Activated T-cell treated with anti-CD3 and anti-CD28 coated beads, Interleukin-2, amount 50 U/mL, for 72 hours (primary cell): ENCODE data around the gene ASTN2. TPM values are rescaled to one million over a fixed set of nuclear protein-coding genes. Genes with fewer than 3 reads are reported as not detected.

Source experiments
- ATAC-seq, 2 donors: fragments of 150-1000 bp; cut with Tn5 transposase; replicated peaks in 1 of 2; 2 replicates each; pipeline ENCODE4 v1.10.0; 2021; ENCODE audit warnings: moderate library complexity in 2 of 2, mild to moderate bottlenecking in 1 of 2
- DNase-seq, 2 donors: peaks; one replicate each; pipeline ENCODE4 v3.0.0; 2021 to 2022; ENCODE audit warnings: mixed read lengths in 1 of 2
- H3K27ac Mint-ChIP-seq: one replicate; pipeline ENCODE4 v1.8.0; 2022; ENCODE audit warnings: mild to moderate bottlenecking, moderate library complexity, mixed read lengths
- H3K27me3 Mint-ChIP-seq: one replicate; pipeline ENCODE4 v1.8.0; 2022; ENCODE audit warnings: low read depth, mixed read lengths
- H3K36me3 Mint-ChIP-seq, 2 donors: one replicate each; pipeline ENCODE4 v1.8.0; 2022; ENCODE audit warnings: mixed read lengths in 2 of 2, mild to moderate bottlenecking in 1 of 2; ENCODE audit not compliant: insufficient read depth in 2 of 2
- H3K4me1 Mint-ChIP-seq: one replicate; pipeline ENCODE4 v1.8.0; 2022; ENCODE audit warnings: low read depth, mixed read lengths
- H3K4me3 Mint-ChIP-seq, 2 donors: one replicate each; pipeline ENCODE4 v1.8.0; 2022; ENCODE audit warnings: mild to moderate bottlenecking in 2 of 2, mixed read lengths in 2 of 2, moderate library complexity in 2 of 2
- H3K9me3 Mint-ChIP-seq, 2 donors: one replicate each; pipeline ENCODE4 v1.8.0; 2022; ENCODE audit warnings: mixed read lengths in 2 of 2
- total RNA-seq, 2 donors: library from RNA; stranded (reverse); gene quantifications; one replicate each; pipeline ENCODE4 v1.2.3, GENCODE V29; 2022

ASTN2 gene
- total RNA-seq, 2 donors from 2014 or later: 4.2 to 5.6 TPM

DNA sequence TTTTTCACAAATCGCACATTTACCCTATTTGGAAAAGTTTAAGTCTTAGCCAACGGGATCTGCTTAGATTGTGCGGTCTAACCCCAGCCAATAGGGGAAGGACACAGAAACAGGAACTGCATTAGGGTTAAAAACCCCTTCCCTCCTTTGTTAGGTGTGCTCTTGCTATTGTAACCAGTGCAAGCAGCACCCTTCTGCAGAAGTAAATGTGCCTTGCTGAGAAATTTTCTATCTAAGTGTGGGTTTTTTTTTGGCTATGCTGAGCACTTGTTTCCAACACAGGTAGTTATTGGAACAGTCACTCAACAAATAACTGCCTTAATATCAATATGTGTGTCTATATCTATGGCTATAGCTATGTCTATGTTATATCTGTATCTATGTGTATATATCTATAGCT, 537.8 kb downstream of the ASTN2 start:
- Mint-ChIP-seq H3K9me3 (peaks cover 7 to 10% of the 10 kb centered on the region in 2 donors), H3K4me1 (no peaks in the 10 kb centered on the region), H3K4me3 (no peak overlapping the region), H3K27me3 (no peaks in the 10 kb centered on the region), H3K27ac (no peak overlapping the region), H3K36me3 (peaks cover 6 to 7% of the 10 kb centered on the region in 2 donors)
- ATAC-seq (no peak), DNase-seq (no peak)

DNA sequence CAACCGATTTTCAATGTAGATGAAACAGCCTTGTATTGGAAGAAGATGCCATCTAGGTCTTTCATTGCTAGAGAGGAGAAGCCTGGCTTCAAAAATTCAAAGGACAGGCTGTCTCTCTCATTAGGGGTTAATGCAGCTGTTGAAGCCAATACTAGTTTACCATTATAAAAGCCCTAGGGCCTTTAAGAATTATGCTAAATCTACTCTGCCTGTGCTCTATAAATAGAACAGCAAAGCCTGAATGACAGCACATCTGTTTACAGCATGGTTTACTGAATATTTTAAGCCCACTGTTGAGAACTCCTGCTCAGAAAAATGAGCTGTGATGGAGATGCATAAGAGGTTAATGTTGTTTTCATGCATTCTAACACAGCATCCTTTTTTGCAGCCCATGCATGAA, 539.3 kb downstream of the ASTN2 start:
- Mint-ChIP-seq H3K9me3 (peaks cover 7 to 10% of the 10 kb centered on the region in 2 donors), H3K27me3 (no peaks in the 10 kb centered on the region), H3K36me3 (peaks cover 6 to 7% of the 10 kb centered on the region in 2 donors), H3K4me1 (no peaks in the 10 kb centered on the region), H3K27ac (no peak overlapping the region), H3K4me3 (no peak overlapping the region)
- DNase-seq: no peak
- ATAC-seq: no peak

DNA sequence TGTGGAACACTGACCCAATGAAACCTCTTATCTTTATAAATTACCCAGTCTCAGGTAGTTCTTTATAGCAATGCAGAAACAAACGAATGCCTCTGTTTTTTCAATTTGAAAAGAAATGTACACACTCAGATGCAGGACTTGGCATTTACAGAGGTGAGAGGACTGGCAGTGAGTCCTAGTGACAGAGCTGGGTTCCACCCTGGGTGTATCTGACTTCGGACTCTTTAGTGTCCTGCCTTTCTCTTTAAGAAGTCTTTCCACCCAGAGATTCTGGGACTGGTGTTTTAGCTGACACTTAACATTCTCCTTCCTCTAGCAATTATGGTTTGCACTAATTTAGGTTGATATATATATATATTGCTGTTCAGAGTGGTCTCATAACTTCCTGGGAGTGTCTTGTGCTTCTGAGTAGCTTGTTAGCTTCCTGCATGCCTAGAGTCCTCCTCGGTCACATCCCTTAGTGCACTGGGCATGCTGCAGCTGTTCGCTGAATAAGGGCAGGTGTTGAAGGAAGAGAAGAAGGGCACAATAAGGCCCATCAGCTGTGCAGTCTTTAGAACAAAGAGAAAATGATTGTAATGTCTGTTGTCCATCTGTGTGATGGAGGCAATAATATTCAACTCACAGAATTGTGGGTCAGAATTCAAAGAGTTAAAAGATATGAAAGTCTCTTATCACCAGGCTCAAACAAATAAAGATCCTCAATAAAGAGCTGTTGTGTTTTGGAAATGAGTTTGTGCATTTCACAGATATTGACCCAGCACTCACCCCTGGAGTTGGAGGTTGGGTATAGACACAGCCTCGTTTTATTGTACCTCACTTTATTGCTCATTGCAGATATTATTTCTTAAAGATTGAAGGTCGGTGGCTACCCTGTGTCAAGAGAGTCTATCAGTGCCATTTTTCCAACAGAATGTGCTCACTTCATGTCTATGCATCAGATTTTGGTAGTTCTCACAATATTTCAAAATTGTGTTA, 540.6 kb downstream of the ASTN2 start:
- peaks cover 7 to 10% of the 10 kb centered on the region in 2 donors for H3K9me3 Mint-ChIP-seq
- peaks cover 6 to 7% of the 10 kb centered on the region in 2 donors for H3K36me3 Mint-ChIP-seq
- no peak overlapping the region for H3K27ac Mint-ChIP-seq
- DNase-seq (no peak), ATAC-seq (no peak)
- H3K27me3 Mint-ChIP-seq: no peaks in the 10 kb centered on the region
- H3K4me3 Mint-ChIP-seq: no peak overlapping the region
- no peaks in the 10 kb centered on the region for H3K4me1 Mint-ChIP-seq

DNA sequence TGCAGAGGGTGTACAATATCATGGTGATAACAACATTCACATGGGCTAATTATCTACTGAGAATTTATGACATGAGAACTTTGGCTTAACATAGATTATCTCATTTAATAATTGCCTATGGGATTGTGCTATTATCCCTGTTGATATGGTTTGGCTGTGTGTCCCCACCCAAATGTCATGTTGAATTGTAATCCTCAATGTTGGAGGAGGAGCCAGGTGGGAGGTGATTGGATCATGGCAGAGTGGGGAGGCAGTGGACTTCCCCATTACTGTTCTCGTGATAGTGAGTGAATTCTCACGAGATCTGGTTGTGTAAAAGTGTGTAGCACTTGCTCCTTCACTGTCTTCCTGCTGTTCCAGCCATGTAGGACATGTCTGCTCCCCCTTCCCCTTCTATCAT, 541.4 kb downstream of the ASTN2 start:
- H3K4me3 Mint-ChIP-seq: no peak overlapping the region
- peaks cover 7 to 10% of the 10 kb centered on the region in 2 donors for H3K9me3 Mint-ChIP-seq
- H3K4me1 Mint-ChIP-seq: no peaks in the 10 kb centered on the region
- no peaks in the 10 kb centered on the region for H3K27me3 Mint-ChIP-seq
- H3K36me3 Mint-ChIP-seq: peaks cover 6 to 7% of the 10 kb centered on the region in 2 donors
- H3K27ac Mint-ChIP-seq: no peak overlapping the region
- DNase-seq (no peak), ATAC-seq (no peak)

DNA sequence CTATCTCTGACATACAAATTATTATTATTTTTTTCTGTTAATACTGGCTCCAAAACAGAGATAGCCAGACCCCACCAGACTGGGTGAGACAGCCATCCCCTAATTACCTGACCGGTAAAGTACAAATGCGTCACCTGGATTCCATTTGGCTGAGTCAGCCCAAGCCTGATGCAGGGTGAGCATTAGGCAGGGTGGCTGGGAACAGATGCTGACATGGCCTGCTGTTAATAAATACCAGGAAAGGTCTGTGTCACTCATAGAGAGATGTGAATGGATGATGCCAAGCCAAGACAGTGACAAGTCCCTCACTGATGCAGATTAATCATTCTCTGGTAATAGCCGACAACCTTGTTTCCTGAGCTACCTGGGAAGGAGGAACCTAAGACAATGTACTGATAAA, 544.3 kb downstream of the ASTN2 start:
- ATAC-seq (no peak), DNase-seq (no peak)
- Mint-ChIP-seq H3K27me3 (no peaks in the 10 kb centered on the region), H3K36me3 (peaks cover 0 to 4% of the 10 kb centered on the region in 2 donors), H3K4me3 (no peak overlapping the region), H3K9me3 (peaks cover 0 to 4% of the 10 kb centered on the region in 2 donors), H3K4me1 (no peaks in the 10 kb centered on the region), H3K27ac (no peak overlapping the region)

DNA sequence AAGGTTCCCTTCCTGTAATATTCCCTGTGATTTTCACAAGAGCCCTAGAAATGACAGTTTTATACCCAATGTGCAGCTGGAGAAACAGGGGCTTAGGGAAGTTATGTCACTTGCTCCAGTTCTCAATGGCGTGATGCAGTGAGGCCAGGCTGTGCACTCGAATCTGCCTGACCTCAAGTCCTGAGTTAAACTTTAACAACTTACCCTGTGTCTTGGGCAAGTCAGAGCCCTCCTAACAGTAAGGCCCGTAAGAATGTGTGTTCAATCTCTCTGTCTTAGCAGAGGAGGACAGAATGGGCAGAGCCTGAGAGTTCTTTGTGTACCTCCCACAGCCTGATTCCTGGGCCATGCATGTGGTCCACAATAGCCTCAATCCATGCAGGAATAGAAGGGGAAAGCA, 546.7 kb downstream of the ASTN2 start:
- Mint-ChIP-seq H3K27ac (no peak overlapping the region), H3K9me3 (no peaks in the 10 kb centered on the region), H3K4me1 (no peaks in the 10 kb centered on the region), H3K27me3 (no peaks in the 10 kb centered on the region), H3K36me3 (no peaks in the 10 kb centered on the region), H3K4me3 (no peak overlapping the region)
- DNase-seq (no peak), ATAC-seq (no peak)

DNA sequence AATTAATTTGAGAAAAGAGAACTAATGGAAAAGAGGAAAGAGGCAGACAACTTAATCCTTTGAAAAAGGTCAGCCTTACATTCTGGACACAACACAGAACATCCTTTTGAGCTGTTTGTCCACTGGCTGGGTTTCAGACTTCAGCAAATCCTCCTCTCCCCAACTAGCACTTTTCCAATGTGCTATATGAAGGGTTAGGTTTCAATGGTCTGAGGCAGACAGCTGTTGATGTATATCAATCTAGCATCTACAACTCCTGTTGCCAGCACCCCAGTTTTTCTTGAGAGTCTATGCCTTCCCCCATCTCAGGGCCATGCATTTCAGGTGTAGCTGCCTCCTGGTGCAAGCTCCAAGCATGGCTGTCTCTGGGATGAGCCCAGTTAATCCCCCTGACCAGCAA, 553.5 kb downstream of the ASTN2 start:
- ATAC-seq: no peak

DNA sequence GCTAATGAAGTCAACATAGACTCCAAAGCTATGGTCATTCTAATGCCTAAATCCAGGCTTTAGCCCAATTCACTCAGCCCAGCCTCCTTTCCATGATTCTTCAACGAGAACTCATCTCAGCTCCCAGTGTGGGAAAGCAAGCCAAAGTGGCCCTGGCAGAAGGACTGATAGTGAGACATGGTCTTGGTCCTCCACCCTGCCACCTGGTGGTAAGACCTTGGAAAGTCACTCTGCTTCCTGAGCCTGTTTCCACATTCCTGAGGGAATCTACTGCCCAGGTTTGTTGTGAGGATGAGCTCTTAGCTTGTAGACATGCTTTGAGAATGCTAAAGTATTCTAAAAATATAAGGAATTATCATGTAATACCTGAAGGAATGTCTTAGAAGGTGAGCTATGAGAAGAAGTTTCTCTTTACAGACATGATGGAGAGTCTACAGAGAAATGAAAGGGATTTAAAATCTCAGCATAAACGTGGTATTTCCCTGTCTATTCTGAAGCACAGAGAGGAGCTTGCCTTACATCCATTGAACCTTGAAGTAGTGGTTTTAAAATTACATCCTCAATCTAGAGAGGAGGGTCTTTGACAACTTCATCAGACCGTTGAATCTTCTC, 554.2 kb downstream of the ASTN2 start:
- no peak for ATAC-seq
- Mint-ChIP-seq H3K4me1 (no peaks in the 10 kb centered on the region), H3K27ac (no peak overlapping the region), H3K4me3 (no peak overlapping the region), H3K9me3 (no peaks in the 10 kb centered on the region), H3K27me3 (peaks cover 7% of the 10 kb centered on the region), H3K36me3 (no peaks in the 10 kb centered on the region)
- DNase-seq: peak; percentile 3 to 17

More for the DNA sequence above, 553.5 kb downstream of the ASTN2 start:
- no peak overlapping the region for H3K27ac Mint-ChIP-seq
- H3K4me3 Mint-ChIP-seq: no peak overlapping the region
- no peaks in the 10 kb centered on the region for H3K36me3 Mint-ChIP-seq
- H3K27me3 Mint-ChIP-seq: peaks cover 7% of the 10 kb centered on the region
- H3K9me3 Mint-ChIP-seq: no peaks in the 10 kb centered on the region
- DNase-seq: no peak
- H3K4me1 Mint-ChIP-seq: no peaks in the 10 kb centered on the region

DNA sequence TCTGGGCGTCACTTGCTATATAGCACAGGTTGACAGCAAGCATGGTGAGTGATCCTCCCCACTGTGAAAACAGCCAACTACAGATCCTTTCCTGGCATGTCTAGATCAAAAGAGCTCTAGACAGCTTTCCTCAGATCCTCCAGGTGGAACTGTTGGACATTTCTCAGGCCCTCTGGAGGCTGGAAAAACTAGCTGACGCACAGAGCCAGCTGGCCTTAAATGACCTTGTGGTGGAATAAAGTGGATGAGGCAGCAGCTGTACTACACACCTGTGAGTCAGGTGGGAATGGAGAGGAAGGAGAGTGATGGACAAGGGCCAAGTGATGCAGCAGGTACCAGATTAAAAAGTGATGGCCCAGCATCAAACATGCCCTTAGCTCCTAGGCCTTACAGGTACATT, 555.1 kb downstream of the ASTN2 start:
- no peaks in the 10 kb centered on the region for H3K4me1 Mint-ChIP-seq
- ATAC-seq: no peak
- H3K27ac Mint-ChIP-seq: no peak overlapping the region
- H3K9me3 Mint-ChIP-seq: no peaks in the 10 kb centered on the region
- no peak overlapping the region for H3K4me3 Mint-ChIP-seq
- no peaks in the 10 kb centered on the region for H3K36me3 Mint-ChIP-seq
- DNase-seq: no peak
- peaks cover 7% of the 10 kb centered on the region for H3K27me3 Mint-ChIP-seq

DNA sequence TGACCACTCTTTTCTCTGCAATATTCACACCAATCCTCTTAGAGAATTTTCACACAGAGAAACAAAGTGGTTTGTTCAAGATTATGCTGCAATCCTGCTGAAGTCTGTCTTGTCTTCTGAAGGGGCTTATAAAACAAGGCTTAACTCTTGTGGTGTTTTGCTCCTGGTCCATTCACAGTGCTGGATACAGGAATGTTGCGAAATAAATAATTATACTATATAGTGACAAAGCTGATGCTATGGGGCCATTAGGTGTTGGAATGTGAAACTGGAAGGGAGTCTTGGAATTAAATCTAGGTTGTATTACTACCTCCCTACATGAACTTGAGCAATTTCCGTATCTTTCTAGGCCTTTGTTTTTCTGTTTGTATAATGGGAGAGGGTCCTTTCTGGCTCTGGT, 557.5 kb downstream of the ASTN2 start:
- ATAC-seq: no peak
- no peak for DNase-seq
- Mint-ChIP-seq H3K4me3 (no peak overlapping the region), H3K27ac (no peak overlapping the region), H3K36me3 (no peaks in the 10 kb centered on the region), H3K4me1 (no peaks in the 10 kb centered on the region), H3K9me3 (no peaks in the 10 kb centered on the region), H3K27me3 (peaks cover 7% of the 10 kb centered on the region)

DNA sequence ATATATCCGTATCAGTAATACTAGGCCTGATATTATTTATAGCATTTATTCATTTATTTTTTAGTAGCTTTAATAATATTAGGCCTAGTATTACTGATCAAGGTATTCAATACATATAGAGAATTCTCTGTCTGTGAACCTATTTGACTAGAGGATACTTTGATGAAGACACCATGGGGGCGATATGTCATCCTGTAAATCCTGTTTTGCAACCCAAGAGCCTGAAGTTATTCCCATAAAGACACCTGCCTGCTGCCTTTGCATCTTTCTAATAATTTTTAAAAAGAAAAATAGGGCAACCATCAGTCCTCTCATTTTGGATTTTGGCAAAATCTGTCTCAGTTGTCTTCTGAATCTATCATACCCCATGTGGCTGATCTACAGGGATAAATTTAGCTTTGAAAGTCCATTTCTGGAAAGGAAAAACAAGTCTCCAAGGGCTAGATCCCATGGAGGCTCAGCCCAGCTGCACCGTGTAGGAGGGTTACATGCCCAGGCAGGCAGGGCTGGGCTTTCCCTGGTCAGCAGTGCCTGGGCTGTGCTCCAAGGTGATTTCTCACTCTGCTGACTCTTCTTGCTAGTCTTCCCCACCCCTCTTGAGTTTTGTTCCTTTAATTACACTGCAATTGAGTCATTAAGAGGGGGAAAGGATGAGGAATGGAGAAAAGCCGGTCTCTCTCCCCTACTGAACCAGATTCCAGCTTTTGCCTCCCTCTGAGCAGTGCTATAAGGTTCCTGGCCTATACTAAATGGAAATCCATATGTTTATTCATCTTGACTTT, 558.8 kb downstream of the ASTN2 start:
- no peak for ATAC-seq
- Mint-ChIP-seq H3K36me3 (no peaks in the 10 kb centered on the region), H3K27ac (no peak overlapping the region), H3K9me3 (no peaks in the 10 kb centered on the region), H3K4me3 (no peak overlapping the region), H3K4me1 (no peaks in the 10 kb centered on the region), H3K27me3 (peaks cover 7% of the 10 kb centered on the region)
- no peak for DNase-seq

DNA sequence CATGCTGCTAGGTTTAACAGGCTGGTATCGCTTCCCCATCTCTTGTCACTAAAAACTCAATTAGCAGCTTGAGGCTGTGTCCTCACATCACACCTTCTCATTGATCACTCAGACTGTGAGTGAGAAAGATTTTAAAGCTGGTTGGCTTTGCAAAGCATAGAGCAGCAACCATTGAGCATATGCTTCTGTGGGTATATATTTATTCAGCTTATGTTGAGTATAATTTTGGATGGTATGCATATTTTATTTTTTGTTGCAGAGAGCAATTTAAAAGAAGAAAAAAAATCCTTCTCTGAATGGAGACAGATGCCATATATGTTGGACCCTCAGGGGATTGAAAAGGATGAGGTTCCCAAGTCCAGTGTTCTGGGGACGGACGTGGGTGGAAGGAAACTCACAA, 565.1 kb downstream of the ASTN2 start:
- Mint-ChIP-seq H3K27me3 (no peaks in the 10 kb centered on the region), H3K4me1 (no peaks in the 10 kb centered on the region)
- no peak for DNase-seq

DNA sequence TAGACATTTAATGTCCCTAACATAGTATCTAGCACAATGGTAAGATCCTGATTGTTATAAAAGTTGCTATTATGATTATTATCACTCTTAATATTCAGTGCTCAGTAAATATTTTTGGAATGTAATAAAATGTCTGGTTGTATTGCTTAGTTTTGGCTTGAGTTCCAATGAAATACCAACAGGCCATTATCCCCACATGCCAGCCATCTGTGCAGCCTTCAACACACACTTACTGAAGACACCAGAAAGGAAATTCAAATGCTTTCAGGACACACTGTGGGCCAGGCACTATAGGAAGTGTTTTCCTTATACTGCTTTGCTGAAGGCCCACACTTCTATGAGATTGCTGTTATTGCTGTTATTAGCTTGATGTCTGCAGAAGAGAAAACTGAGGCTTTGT, 570.2 kb downstream of the ASTN2 start:
- no peak overlapping the region for H3K4me3 Mint-ChIP-seq
- ATAC-seq (no peak), DNase-seq (no peak)
- no peaks in the 10 kb centered on the region for H3K4me1 Mint-ChIP-seq
- no peaks in the 10 kb centered on the region for H3K9me3 Mint-ChIP-seq
- H3K36me3 Mint-ChIP-seq: no peaks in the 10 kb centered on the region
- H3K27me3 Mint-ChIP-seq: no peaks in the 10 kb centered on the region
- H3K27ac Mint-ChIP-seq: no peak overlapping the region

More for the DNA sequence above, 565.1 kb downstream of the ASTN2 start:
- Mint-ChIP-seq H3K4me3 (no peak overlapping the region), H3K36me3 (no peaks in the 10 kb centered on the region), H3K9me3 (no peaks in the 10 kb centered on the region), H3K27ac (no peak overlapping the region)
- no peak for ATAC-seq
